Stomach (tissue), 4 donors: ENCODE measurements around the gene PHACTR3.

Experiments
- EP300 ChIP-seq: sonication (generic); formaldehyde crosslinking; IDR thresholded peaks from one replicate; pipeline ENCODE4 v1.6.1; 2017; ENCODE audit warnings: antibody characterized with exemption
- POLR2A ChIP-seq, 4 donors: fragments of 450-650 bp; IDR thresholded peaks; one replicate each; pipeline ENCODE4 v1.6.1; 2016; ENCODE audit warnings: antibody characterized with exemption in 4 of 4, control low read depth in 2 of 4, mild to moderate bottlenecking in 1 of 4, moderate library complexity in 1 of 4
- TF ChIP-seq, protein P1 (sequence below), 7 experiments: fragments of 450-650 bp in 4 of 7; fragments of 200-600 bp in 3 of 7; sonication (generic) in 3 of 7; IDR thresholded peaks; one replicate each; pipeline ENCODE4 v1.5.1; 2016 to 2019; ENCODE audit warnings: antibody characterized with exemption in 7 of 7, control low read depth in 2 of 7, mild to moderate bottlenecking in 1 of 7

DNA sequence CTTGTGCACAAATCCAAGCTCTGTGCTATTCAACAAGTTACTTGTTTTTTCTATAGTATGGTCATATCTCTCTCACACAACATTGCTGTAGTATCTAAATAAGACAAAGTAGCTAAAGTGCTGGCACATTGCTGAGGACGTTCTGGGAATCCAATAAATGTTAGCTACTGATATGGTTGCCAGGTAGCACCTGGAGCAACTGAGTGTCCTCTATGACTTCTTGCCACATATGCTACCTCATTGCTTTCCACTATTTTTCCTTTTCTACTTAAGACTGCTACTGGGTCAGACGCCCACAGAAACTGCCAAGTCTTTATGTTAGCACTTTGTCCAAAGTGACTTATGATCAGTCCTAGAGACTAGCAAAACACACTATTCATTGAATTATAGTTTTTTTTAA is 243.8 kb downstream of the PHACTR3 start:
- TF ChIP-seq POLR2A (IDR thresholded peaks at IDR 0.05): no peak
- TF ChIP-seq, protein P1, sequence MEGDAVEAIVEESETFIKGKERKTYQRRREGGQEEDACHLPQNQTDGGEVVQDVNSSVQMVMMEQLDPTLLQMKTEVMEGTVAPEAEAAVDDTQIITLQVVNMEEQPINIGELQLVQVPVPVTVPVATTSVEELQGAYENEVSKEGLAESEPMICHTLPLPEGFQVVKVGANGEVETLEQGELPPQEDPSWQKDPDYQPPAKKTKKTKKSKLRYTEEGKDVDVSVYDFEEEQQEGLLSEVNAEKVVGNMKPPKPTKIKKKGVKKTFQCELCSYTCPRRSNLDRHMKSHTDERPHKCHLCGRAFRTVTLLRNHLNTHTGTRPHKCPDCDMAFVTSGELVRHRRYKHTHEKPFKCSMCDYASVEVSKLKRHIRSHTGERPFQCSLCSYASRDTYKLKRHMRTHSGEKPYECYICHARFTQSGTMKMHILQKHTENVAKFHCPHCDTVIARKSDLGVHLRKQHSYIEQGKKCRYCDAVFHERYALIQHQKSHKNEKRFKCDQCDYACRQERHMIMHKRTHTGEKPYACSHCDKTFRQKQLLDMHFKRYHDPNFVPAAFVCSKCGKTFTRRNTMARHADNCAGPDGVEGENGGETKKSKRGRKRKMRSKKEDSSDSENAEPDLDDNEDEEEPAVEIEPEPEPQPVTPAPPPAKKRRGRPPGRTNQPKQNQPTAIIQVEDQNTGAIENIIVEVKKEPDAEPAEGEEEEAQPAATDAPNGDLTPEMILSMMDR (IDR thresholded peaks at IDR 0.05): no peak
- no peak for TF ChIP-seq EP300
